GM12878 (cell line): ENCODE measurements around the gene PCK2. TPM values are rescaled to one million over a fixed set of nuclear protein-coding genes. Genes with fewer than 3 reads are reported as not detected.

Experiments used
- ATAC-seq: fragments of 200-7000 bp; cut with Tn5 transposase; 3 replicates; pipeline ENCODE4 v1.9.1; 2020; ENCODE audit warnings: mild to moderate bottlenecking, moderate library complexity
- BruUV-seq: library from RNA; stranded (reverse); fragments of 400-500 nt; replicated peaks from 2 replicates; lab custom pipeline; 2021; lab: Mats Ljungman, UMichigan
- CTCF ChIA-PET: fragments of 300-600 bp; sonication (Branson Sonifier 250); formaldehyde crosslinking; extraction: SDS; loops from one replicate; lab custom pipeline; 2021; ENCODE audit warnings: inconsistent platforms; lab: Yijun Ruan, JAX
- POLR2A ChIA-PET: fragments of 350-600 bp; formaldehyde crosslinking; extraction: SDS; loops from one replicate; lab custom pipeline; 2021; ENCODE audit warnings: inconsistent platforms; lab: Charles Lee
- RAD21 ChIA-PET: fragments of 300-600 bp; sonication (Branson Sonifier 250); formaldehyde crosslinking; loops from one replicate; lab custom pipeline; 2023; ENCODE audit warnings: antibody characterized with exemption; ENCODE audit not compliant: unreplicated experiment; lab: Charles Lee
- SMC1A ChIA-PET: fragments of 300-600 bp; sonication (Branson Sonifier 250); formaldehyde crosslinking; loops from one replicate; lab custom pipeline; 2023; ENCODE audit not compliant: unreplicated experiment, uncharacterized antibody; lab: Charles Lee
- DNase-seq: peaks from one replicate; pipeline ENCODE4 v3.0.0-alpha.2; 2011; ENCODE audit warnings: low read depth, low spot score
- FAIRE-seq: peaks from 3 replicates; lab custom pipeline; 2011; peaks lifted over from hg19 to GRCh38; lab: Jason Lieb, UNC
- H2AFZ ChIP-seq: 2 replicates; pipeline ENCODE4 v1.6.0; 2011; ENCODE audit warnings: low read depth, low read length, control low read depth; ENCODE audit not compliant: control insufficient read depth
- H3K27ac ChIP-seq: 2 replicates; pipeline ENCODE4 v1.5.1; 2011; ENCODE audit warnings: control low read depth; ENCODE audit not compliant: control insufficient read depth, insufficient read depth
- H3K27me3 ChIP-seq, 2 experiments: replicated peaks in 1 of 2; 2 replicates each; pipeline versions ENCODE4 v1.6.0 to v1.6.1; 2011; ENCODE audit warnings: low read length in 1 of 2; ENCODE audit not compliant: control insufficient read depth in 2 of 2, insufficient read depth in 2 of 2
- H3K36me3 ChIP-seq, 2 experiments: 2 replicates each; pipeline ENCODE4 v1.5.1; 2011; ENCODE audit warnings: low read length in 1 of 2; ENCODE audit not compliant: control insufficient read depth in 2 of 2, insufficient read depth in 2 of 2
- H3K4me1 ChIP-seq: 2 replicates; pipeline ENCODE4 v1.6.1; 2011; ENCODE audit warnings: mild to moderate bottlenecking, low read length, moderate library complexity, mixed read lengths; ENCODE audit not compliant: control insufficient read depth, insufficient read depth
- H3K4me2 ChIP-seq: 2 replicates; pipeline ENCODE4 v1.6.0; 2011; ENCODE audit warnings: control low read depth; ENCODE audit not compliant: control insufficient read depth, insufficient read depth
- H3K4me3 ChIP-seq: fragments of 200-600 bp; sonication (generic); 2 replicates; pipeline ENCODE4 v1.5.1; 2016
- H3K79me2 ChIP-seq: 2 replicates; pipeline ENCODE4 v1.6.0; 2011; ENCODE audit warnings: low read length; ENCODE audit not compliant: control insufficient read depth, insufficient read depth
- H3K9ac ChIP-seq: 2 replicates; pipeline ENCODE4 v1.8.0; 2011; ENCODE audit warnings: low read length, control low read depth, mixed read lengths; ENCODE audit not compliant: control insufficient read depth, insufficient read depth
- H3K9me3 ChIP-seq: replicated peaks from 3 replicates; pipeline ENCODE4 v1.5.1; 2011; ENCODE audit warnings: mild to moderate bottlenecking, low read length; ENCODE audit not compliant: control insufficient read depth, insufficient read depth
- H4K20me1 ChIP-seq: 2 replicates; pipeline ENCODE4 v1.6.0; 2011; ENCODE audit not compliant: control insufficient read depth, insufficient read depth
- BMI1 ChIP-seq: fragments of 450-650 bp; IDR thresholded peaks from 2 replicates; pipeline ENCODE4 v1.6.1; 2016; ENCODE audit warnings: mild to moderate bottlenecking, moderate library complexity, borderline replicate concordance
- CBX3 ChIP-seq: fragments of 200-600 bp; sonication (generic); IDR thresholded peaks from 2 replicates; pipeline ENCODE4 v1.6.1; 2016; ENCODE audit warnings: low read depth, borderline replicate concordance
- MTA2 ChIP-seq: fragments of 450-650 bp; IDR thresholded peaks from 2 replicates; pipeline ENCODE4 v1.6.1; 2016; ENCODE audit warnings: low read depth, mild to moderate bottlenecking, moderate library complexity
- PKNOX1 ChIP-seq: fragments of 450-650 bp; IDR thresholded peaks from 2 replicates; pipeline ENCODE4 v1.6.1; 2016; ENCODE audit warnings: mild to moderate bottlenecking
- RAD21 ChIP-seq: IDR thresholded peaks from 2 replicates; pipeline ENCODE4 v1.6.1; 2011; ENCODE audit warnings: mild to moderate bottlenecking, low read depth, low read length, moderate library complexity; ENCODE audit not compliant: insufficient read depth
- RCOR1 ChIP-seq: conservative IDR thresholded peaks from 2 replicates; pipeline ENCODE4 v1.6.1; 2012; ENCODE audit warnings: low read depth, low read length, improper control_type of control experiment
- SMC3 ChIP-seq: IDR thresholded peaks from 2 replicates; pipeline ENCODE4 v1.6.1; 2011; ENCODE audit warnings: low read length, improper control_type of control experiment, borderline replicate concordance
- SP1 ChIP-seq: IDR thresholded peaks from one replicate; pipeline ENCODE4 v1.6.1; 2011; ENCODE audit warnings: low read depth, low read length
- STAT3 ChIP-seq: IDR thresholded peaks from 2 replicates; pipeline ENCODE4 v1.6.1; 2011; ENCODE audit warnings: low read depth, low read length, improper control_type of control experiment
- YY1 ChIP-seq: IDR thresholded peaks from 2 replicates; pipeline ENCODE4 v1.6.1; 2011; ENCODE audit warnings: low read depth, mild to moderate bottlenecking, low read length
- ZNF24 ChIP-seq: fragments of 450-650 bp; IDR thresholded peaks from 2 replicates; pipeline ENCODE4 v1.6.1; 2017; ENCODE audit warnings: antibody characterized with exemption, mild to moderate bottlenecking
- WGBS: methylation state at CpG from one replicate; pipeline ENCODE4 v1.1.6; 2016; ENCODE audit warnings: low lambda C conversion rate; ENCODE audit not compliant: insufficient replicate concordance, insufficient coverage; ENCODE audit errors: missing lambda C conversion rate; 5-methylcytosine and 5-hydroxymethylcytosine counted together
- in situ Hi-C: fragments of 300-500 bp; cut with MboI; formaldehyde crosslinking; loops from 9 replicates; pipeline ENCODE4 v1.14.3; 2018; ENCODE audit warnings: mixed read lengths
- intact Hi-C: fragments of 100-400 bp; cut with micrococcal nuclease; formaldehyde crosslinking; loops from one replicate; pipeline ENCODE4 v1.14.2; 2022; ENCODE audit not compliant: unreplicated experiment
- polyA plus RNA-seq, 11 experiments: library from polyadenylated mRNA; depleted of rRNA in 4 of 11; unstranded in 6 of 11; stranded (reverse) in 5 of 11; fragments of >200 nt; fragmentation: Nextera tagmentation in 4 of 11; fragmentation: Illumina TruSeq in 1 of 11; extraction: Ambion mirVana in 4 of 11; extraction: Trizol in 1 of 11; gene quantifications; 1 replicate in 1 of 11; 2 replicates in 10 of 11; pipeline versions ENCODE4 v1.2.1 to v1.2.3, GENCODE V29; 2011 to 2016; ENCODE audit warnings: inconsistent platforms in 2 of 11, missing spikeins in 2 of 11, low read depth in 1 of 11
- total RNA-seq, 4 experiments: library from RNA; depleted of rRNA in 3 of 4; stranded (reverse); fragments of >200 nt in 3 of 4; fragmentation: Illumina TruSeq in 1 of 4; extraction: Trizol in 1 of 4; gene quantifications; 2 replicates each; pipeline versions ENCODE4 v1.2.1 to v1.2.3, GENCODE V29; 2013 to 2021
- TF ChIP-seq, protein P1 (sequence below): fragments of 450-650 bp; conservative IDR thresholded peaks from 2 replicates; pipeline ENCODE4 v1.6.1; 2017; ENCODE audit warnings: mild to moderate bottlenecking, moderate library complexity
- TF ChIP-seq, protein P2 (sequence below): IDR thresholded peaks from 2 replicates; pipeline ENCODE4 v1.6.1; 2012; ENCODE audit warnings: low read depth, low read length, improper control_type of control experiment
- TF ChIP-seq, protein P3 (sequence below): fragments of 450-650 bp; formaldehyde crosslinking; IDR thresholded peaks from 2 replicates; pipeline ENCODE4 v1.4.0; 2020; ENCODE audit warnings: mild to moderate bottlenecking, moderate library complexity

Gene PCK2
- total and polyA plus RNA-seq, 10 of the 15 experiments (the other 5 are each of a cell fraction or from before 2014, with no cell fraction given): 6.6 to 110 (median 44.6) TPM

GRCh38 chr14:24055971-24056799 is 37.9 kb upstream of the PCK2 start:
- no peak for DNase-seq
- no peak overlapping the region for H3K4me2 ChIP-seq
- no peak overlapping the region for H3K9ac ChIP-seq
- no peak for ATAC-seq
- peaks cover 14% of the 10 kb centered on the region for H3K4me1 ChIP-seq
- no peak for FAIRE-seq
- no peak overlapping the region for H3K27ac ChIP-seq
- intact Hi-C loops: no loop called here
- in situ Hi-C loops: loop anchor here (5.0 kb wide), 1 partner anchor 36 kb away; the partner anchor contains the start of gene PCK2
- H3K4me3 ChIP-seq: no peak overlapping the region
- RAD21 ChIA-PET: interaction anchor here (0.7 to 7.2 kb wide), 4 partner anchors 14 to 52 kb away, joined by 3 to 140 read pairs (median 80); partner anchors contain the start of gene PCK2
- no peaks in the 10 kb centered on the region for H4K20me1 ChIP-seq
- SMC1A ChIA-PET: interaction anchor here (1.2 to 4.3 kb wide), 3 partner anchors 35 to 52 kb away, joined by 3 to 122 read pairs (median 78); partner anchors contain the start of gene PCK2
- CTCF ChIA-PET: interaction anchor here (0.8 to 6.3 kb wide), 8 partner anchors 10 to 254 kb away, joined by 3 to 197 read pairs (median 4); partner anchors contain the start of genes DCAF11, NRL and PCK2
- POLR2A ChIA-PET: interaction anchor here (2.6 kb wide), 1 partner anchor 38 kb away, joined by 18 read pairs; the partner anchor contains the start of gene PCK2
- H3K79me2 ChIP-seq: no peaks in the 10 kb centered on the region
- peaks cover 0 to 3% of the 10 kb centered on the region in 2 experiments; a peak in 1 of 4 replicates for H3K27me3 ChIP-seq
- whole genome bisulfite sequencing: 26% methylated on average over 10 of the region's 10 CpGs
- BruUV-seq: no TSS peak
- no peaks in the 10 kb centered on the region for H3K9me3 ChIP-seq
- no peak overlapping the region for H2AFZ ChIP-seq
- H3K36me3 ChIP-seq: no peaks in the 10 kb centered on the region
- TF ChIP-seq, protein P1, sequence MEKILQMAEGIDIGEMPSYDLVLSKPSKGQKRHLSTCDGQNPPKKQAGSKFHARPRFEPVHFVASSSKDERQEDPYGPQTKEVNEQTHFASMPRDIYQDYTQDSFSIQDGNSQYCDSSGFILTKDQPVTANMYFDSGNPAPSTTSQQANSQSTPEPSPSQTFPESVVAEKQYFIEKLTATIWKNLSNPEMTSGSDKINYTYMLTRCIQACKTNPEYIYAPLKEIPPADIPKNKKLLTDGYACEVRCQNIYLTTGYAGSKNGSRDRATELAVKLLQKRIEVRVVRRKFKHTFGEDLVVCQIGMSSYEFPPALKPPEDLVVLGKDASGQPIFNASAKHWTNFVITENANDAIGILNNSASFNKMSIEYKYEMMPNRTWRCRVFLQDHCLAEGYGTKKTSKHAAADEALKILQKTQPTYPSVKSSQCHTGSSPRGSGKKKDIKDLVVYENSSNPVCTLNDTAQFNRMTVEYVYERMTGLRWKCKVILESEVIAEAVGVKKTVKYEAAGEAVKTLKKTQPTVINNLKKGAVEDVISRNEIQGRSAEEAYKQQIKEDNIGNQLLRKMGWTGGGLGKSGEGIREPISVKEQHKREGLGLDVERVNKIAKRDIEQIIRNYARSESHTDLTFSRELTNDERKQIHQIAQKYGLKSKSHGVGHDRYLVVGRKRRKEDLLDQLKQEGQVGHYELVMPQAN: no peak
- TF ChIP-seq SP1 (no peak), MTA2 (no peak), BMI1 (no peak), SMC3 (no peak), RAD21 (no peak), CBX3 (no peak), STAT3 (no peak), YY1 (no peak), ZNF24 (no peak), PKNOX1 (no peak), RCOR1 (no peak)
- TF ChIP-seq, protein P2, sequence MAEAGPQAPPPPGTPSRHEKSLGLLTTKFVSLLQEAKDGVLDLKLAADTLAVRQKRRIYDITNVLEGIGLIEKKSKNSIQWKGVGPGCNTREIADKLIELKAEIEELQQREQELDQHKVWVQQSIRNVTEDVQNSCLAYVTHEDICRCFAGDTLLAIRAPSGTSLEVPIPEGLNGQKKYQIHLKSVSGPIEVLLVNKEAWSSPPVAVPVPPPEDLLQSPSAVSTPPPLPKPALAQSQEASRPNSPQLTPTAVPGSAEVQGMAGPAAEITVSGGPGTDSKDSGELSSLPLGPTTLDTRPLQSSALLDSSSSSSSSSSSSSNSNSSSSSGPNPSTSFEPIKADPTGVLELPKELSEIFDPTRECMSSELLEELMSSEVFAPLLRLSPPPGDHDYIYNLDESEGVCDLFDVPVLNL: no peak
- TF ChIP-seq, protein P3, sequence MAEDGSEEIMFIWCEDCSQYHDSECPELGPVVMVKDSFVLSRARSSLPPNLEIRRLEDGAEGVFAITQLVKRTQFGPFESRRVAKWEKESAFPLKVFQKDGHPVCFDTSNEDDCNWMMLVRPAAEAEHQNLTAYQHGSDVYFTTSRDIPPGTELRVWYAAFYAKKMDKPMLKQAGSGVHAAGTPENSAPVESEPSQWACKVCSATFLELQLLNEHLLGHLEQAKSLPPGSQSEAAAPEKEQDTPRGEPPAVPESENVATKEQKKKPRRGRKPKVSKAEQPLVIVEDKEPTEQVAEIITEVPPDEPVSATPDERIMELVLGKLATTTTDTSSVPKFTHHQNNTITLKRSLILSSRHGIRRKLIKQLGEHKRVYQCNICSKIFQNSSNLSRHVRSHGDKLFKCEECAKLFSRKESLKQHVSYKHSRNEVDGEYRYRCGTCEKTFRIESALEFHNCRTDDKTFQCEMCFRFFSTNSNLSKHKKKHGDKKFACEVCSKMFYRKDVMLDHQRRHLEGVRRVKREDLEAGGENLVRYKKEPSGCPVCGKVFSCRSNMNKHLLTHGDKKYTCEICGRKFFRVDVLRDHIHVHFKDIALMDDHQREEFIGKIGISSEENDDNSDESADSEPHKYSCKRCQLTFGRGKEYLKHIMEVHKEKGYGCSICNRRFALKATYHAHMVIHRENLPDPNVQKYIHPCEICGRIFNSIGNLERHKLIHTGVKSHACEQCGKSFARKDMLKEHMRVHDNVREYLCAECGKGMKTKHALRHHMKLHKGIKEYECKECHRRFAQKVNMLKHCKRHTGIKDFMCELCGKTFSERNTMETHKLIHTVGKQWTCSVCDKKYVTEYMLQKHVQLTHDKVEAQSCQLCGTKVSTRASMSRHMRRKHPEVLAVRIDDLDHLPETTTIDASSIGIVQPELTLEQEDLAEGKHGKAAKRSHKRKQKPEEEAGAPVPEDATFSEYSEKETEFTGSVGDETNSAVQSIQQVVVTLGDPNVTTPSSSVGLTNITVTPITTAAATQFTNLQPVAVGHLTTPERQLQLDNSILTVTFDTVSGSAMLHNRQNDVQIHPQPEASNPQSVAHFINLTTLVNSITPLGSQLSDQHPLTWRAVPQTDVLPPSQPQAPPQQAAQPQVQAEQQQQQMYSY: no peak
